ENCODE data around the gene OR5A2.
"Not testable (repeated sequence)": the region's sequence is repeated elsewhere in the genome, so short reads cannot be mapped to it uniquely, and the experiment has no call there.

Gene OR5A2

DNA sequence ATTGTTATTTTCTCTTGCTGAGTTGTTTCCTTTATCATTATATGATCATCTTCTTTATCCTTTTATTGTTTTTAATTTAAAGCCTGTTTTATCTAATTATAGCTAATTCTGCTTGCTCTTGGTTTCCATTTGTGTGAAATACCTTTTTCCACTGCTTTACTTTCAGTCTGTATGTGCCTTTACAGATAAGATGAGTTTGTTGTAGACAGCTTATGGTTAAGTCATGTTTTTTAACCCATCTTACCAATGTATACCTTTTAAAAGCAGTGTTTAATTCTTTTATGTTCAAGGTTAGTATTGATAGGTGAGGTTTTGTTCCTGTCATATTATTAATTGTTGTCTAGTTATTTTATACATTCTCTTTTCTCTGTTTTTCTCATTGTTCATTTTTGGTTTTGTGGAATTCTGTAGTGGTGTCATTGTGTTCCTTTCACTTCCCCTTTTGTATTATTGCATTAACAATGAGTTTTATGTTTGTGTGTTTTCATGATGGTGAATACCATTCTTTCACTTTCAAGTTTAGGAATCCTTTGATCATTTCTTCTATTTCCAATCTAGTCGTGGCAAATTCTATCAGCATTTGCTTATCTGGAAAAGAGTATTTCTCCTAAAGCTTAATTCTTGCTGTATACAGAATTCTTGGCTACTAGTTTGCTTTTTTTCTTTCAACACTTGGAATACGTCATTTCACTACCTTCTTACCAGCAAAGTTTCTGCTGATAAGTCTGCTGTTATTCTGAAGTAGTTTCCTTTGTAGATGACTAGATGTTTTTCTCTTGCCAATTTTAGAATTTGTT, 45.8 kb downstream of the OR5A2 start:
- DNase-seq = no peak

DNA sequence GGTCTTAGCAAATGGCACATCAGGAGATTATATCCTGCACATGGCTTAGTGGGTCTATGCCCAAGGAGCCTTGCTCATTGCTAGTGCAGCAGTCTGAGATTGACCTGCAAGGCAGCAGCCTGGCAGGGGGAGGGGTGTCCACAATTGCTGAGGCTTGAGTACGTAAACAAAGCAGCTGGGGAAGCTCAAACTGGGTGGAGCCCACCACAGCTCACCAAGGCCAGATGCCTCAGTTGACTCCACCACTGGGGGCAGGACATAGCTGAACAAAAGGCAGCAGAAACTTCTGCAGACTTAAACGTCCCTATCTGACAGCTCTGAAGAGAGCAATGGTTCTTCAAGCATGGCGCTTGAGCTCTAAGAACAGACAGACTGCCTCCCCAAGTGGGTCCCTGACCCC, 53.9 kb downstream of the OR5A2 start:
- not testable (repeated sequence) for DNase-seq

DNA sequence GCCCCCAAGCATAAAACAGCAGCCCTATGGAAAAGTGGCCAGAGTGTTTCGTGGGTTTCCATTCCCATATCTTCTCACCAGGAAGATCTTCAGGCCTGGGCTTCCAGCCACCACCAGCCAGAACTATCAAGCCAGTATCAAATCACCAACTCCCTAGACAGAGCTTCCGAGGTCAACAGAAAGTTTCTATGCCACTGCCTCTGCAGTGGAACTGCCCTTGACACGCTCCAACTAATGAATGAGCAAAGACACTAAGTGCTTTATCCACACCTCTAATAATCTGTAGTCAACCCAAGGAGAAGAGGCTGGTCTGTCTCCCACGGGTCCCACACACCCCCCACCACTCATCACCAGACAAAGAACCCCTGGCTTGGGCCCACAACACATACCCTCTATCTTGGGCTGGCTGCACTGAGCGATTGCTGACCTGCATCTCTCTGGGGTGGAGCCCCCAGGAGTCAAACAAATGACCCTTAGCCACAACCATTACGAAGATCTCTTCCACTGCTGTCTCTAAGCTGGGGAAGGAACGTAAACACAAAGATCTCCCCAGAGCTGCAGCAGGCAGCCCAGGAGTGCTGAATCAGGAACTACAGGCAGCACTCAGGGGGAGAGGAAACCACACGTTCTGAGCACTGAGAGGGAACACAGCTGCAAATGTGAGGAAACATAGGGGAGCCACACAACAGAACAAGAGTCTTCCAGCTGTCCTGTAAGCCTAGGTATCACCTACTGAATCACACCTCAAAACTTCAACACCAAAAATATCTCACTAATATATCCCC, 57.8 kb downstream of the OR5A2 start:
- no peak for DNase-seq
